IPS-15b (cell line): Measurements from ENCODE around the gene IFTAP.

Experiments used
- H3K27me3 ChIP-seq: one replicate; pipeline ENCODE4 v1.6.1; 2013; ENCODE audit warnings: low read length; ENCODE audit not compliant: control insufficient read depth, insufficient read depth
- H3K36me3 ChIP-seq: one replicate; pipeline ENCODE4 v1.6.1; 2013; ENCODE audit warnings: low read length; ENCODE audit not compliant: control insufficient read depth, insufficient read depth
- H3K4me1 ChIP-seq: one replicate; pipeline ENCODE4 v1.6.1; 2013; ENCODE audit warnings: mild to moderate bottlenecking, low read length; ENCODE audit not compliant: control insufficient read depth, insufficient read depth
- H3K4me3 ChIP-seq: one replicate; pipeline ENCODE4 v1.5.1; 2013; ENCODE audit warnings: low read depth, low read length
- H3K9ac ChIP-seq: one replicate; pipeline ENCODE4 v1.6.1; 2013; ENCODE audit warnings: low read depth, mild to moderate bottlenecking, low read length
- H3K9me3 ChIP-seq: one replicate; pipeline ENCODE4 v1.6.1; 2013; ENCODE audit warnings: mild to moderate bottlenecking, low read length; ENCODE audit not compliant: control insufficient read depth, insufficient read depth

IFTAP gene

GRCh38 chr11:36683818-36684217 is 89.5 kb downstream of the IFTAP start:
- no peak overlapping the region for H3K9ac ChIP-seq
- H3K27me3 ChIP-seq, result no peaks in the 10 kb centered on the region
- H3K4me1 ChIP-seq, result no peaks in the 10 kb centered on the region

GRCh38 chr11:36684840-36685801 is 90.8 kb downstream of the IFTAP start:
- Histone ChIP-seq H3K4me3 (no peak overlapping the region), H3K27me3 (no peaks in the 10 kb centered on the region), H3K36me3 (no peaks in the 10 kb centered on the region), H3K4me1 (no peaks in the 10 kb centered on the region), H3K9me3 (no peaks in the 10 kb centered on the region), H3K9ac (no peak overlapping the region)

More at GRCh38 chr11:36683818-36684217, 89.5 kb downstream of the IFTAP start:
- H3K4me3 ChIP-seq, result no peak overlapping the region
- no peaks in the 10 kb centered on the region for H3K9me3 ChIP-seq
- H3K36me3 ChIP-seq, result no peaks in the 10 kb centered on the region

GRCh38 chr11:36688132-36688531 is 93.8 kb downstream of the IFTAP start:
- no peaks in the 10 kb centered on the region for H3K4me1 ChIP-seq
- no peaks in the 10 kb centered on the region for H3K9me3 ChIP-seq
- H3K27me3 ChIP-seq, result no peaks in the 10 kb centered on the region
- H3K36me3 ChIP-seq, result no peaks in the 10 kb centered on the region
- no peak overlapping the region for H3K9ac ChIP-seq
- H3K4me3 ChIP-seq, result no peak overlapping the region

GRCh38 chr11:36688571-36689291 is 94.4 kb downstream of the IFTAP start:
- no peak overlapping the region for H3K9ac ChIP-seq
- H3K27me3 ChIP-seq, result no peaks in the 10 kb centered on the region
- no peaks in the 10 kb centered on the region for H3K4me1 ChIP-seq
- no peaks in the 10 kb centered on the region for H3K36me3 ChIP-seq
- no peaks in the 10 kb centered on the region for H3K9me3 ChIP-seq
- no peak overlapping the region for H3K4me3 ChIP-seq

- no peaks in the 10 kb centered on the region for H3K9me3 ChIP-seq
- no peaks in the 10 kb centered on the region for H3K36me3 ChIP-seq
- no peak overlapping the region for H3K4me3 ChIP-seq
- no peaks in the 10 kb centered on the region for H3K27me3 ChIP-seq
- no peak overlapping the region for H3K9ac ChIP-seq
- H3K4me1 ChIP-seq, result no peaks in the 10 kb centered on the region
Measured at GRCh38 chr11:36689442-36689841, 95.1 kb downstream of the IFTAP start.

GRCh38 chr11:36692704-36693103 is 98.4 kb downstream of the IFTAP start:
- no peaks in the 10 kb centered on the region for H3K27me3 ChIP-seq
- no peaks in the 10 kb centered on the region for H3K9me3 ChIP-seq
- no peaks in the 10 kb centered on the region for H3K36me3 ChIP-seq
- H3K9ac ChIP-seq, result no peak overlapping the region
- no peak overlapping the region for H3K4me3 ChIP-seq
- no peaks in the 10 kb centered on the region for H3K4me1 ChIP-seq

- H3K27me3 ChIP-seq, result no peaks in the 10 kb centered on the region
- H3K4me3 ChIP-seq, result no peak overlapping the region
- no peaks in the 10 kb centered on the region for H3K36me3 ChIP-seq
- H3K4me1 ChIP-seq, result no peaks in the 10 kb centered on the region
- no peak overlapping the region for H3K9ac ChIP-seq
- no peaks in the 10 kb centered on the region for H3K9me3 ChIP-seq
Measured at GRCh38 chr11:36693139-36693843, 99.0 kb downstream of the IFTAP start.

GRCh38 chr11:36695111-36695510 is 100.8 kb downstream of the IFTAP start:
- no peaks in the 10 kb centered on the region for H3K27me3 ChIP-seq
- H3K36me3 ChIP-seq, result no peaks in the 10 kb centered on the region

GRCh38 chr11:36695571-36695970 is 101.3 kb downstream of the IFTAP start:
- Histone ChIP-seq H3K9ac (no peak overlapping the region), H3K27me3 (no peaks in the 10 kb centered on the region)

More at GRCh38 chr11:36695111-36695510, 100.8 kb downstream of the IFTAP start:
- Histone ChIP-seq H3K9me3 (no peaks in the 10 kb centered on the region), H3K9ac (no peak overlapping the region), H3K4me3 (no peak overlapping the region), H3K4me1 (no peaks in the 10 kb centered on the region)

GRCh38 chr11:36696550-36696949 is 102.2 kb downstream of the IFTAP start:
- Histone ChIP-seq H3K9me3 (no peaks in the 10 kb centered on the region), H3K4me1 (peaks cover 7% of the 10 kb centered on the region), H3K36me3 (no peaks in the 10 kb centered on the region), H3K9ac (no peak overlapping the region), H3K4me3 (no peak overlapping the region), H3K27me3 (no peaks in the 10 kb centered on the region)

More at GRCh38 chr11:36695571-36695970, 101.3 kb downstream of the IFTAP start:
- H3K4me1 ChIP-seq, result no peaks in the 10 kb centered on the region
- no peak overlapping the region for H3K4me3 ChIP-seq
- H3K36me3 ChIP-seq, result no peaks in the 10 kb centered on the region
- no peaks in the 10 kb centered on the region for H3K9me3 ChIP-seq

GRCh38 chr11:36699271-36699670 is 105.0 kb downstream of the IFTAP start:
- H3K4me3 ChIP-seq, result no peak overlapping the region
- peaks cover 11% of the 10 kb centered on the region for H3K4me1 ChIP-seq
- H3K27me3 ChIP-seq, result no peaks in the 10 kb centered on the region
- no peak overlapping the region for H3K9ac ChIP-seq
- no peaks in the 10 kb centered on the region for H3K36me3 ChIP-seq
- no peaks in the 10 kb centered on the region for H3K9me3 ChIP-seq
